Kidney (tissue), 14 donors: ENCODE data around the gene SIPA1. TPM values are rescaled to one million over a fixed set of nuclear protein-coding genes. Genes with fewer than 3 reads are reported as not detected.
A peak's percentile ranks its signal among the peaks of the same experiment; 100 is the strongest.

ENCODE experiments used
- DNase-seq, 5 donors: peaks; one replicate each; pipeline ENCODE4 v3.0.0-alpha.2; 2013 to 2020
- FAIRE-seq: peaks from 2 replicates; lab custom pipeline; 2012; peaks lifted over from hg19 to GRCh38; lab: Jason Lieb, UNC
- H3K27ac ChIP-seq, 2 donors: one replicate each; pipeline ENCODE4 v1.7.0; 2013; ENCODE audit warnings: low read depth in 2 of 2, low read length in 2 of 2, inconsistent platforms in 1 of 2
- H3K27me3 ChIP-seq: one replicate; pipeline ENCODE4 v1.7.1; 2013; ENCODE audit warnings: low read length, inconsistent platforms; ENCODE audit not compliant: control insufficient read depth, insufficient read depth
- H3K36me3 ChIP-seq, 3 donors: one replicate each; pipeline versions ENCODE4 v1.7.0 to v1.7.1; 2013; ENCODE audit warnings: low read length in 3 of 3, control low read depth in 1 of 3, inconsistent platforms in 1 of 3; ENCODE audit not compliant: insufficient read depth in 3 of 3, control insufficient read depth in 2 of 3
- H3K4me1 ChIP-seq, 3 donors: one replicate each; pipeline versions ENCODE4 v1.7.0 to v1.7.1; 2013; ENCODE audit warnings: low read length in 3 of 3, inconsistent platforms in 1 of 3, low read depth in 1 of 3; ENCODE audit not compliant: control insufficient read depth in 2 of 3, insufficient read depth in 2 of 3
- H3K4me3 ChIP-seq, 3 donors: one replicate each; pipeline versions ENCODE4 v1.7.0 to v1.8.1; 2013; ENCODE audit warnings: low read length in 3 of 3, control low read depth in 1 of 3, inconsistent platforms in 1 of 3
- H3K9ac ChIP-seq, 3 donors: one replicate each; pipeline versions ENCODE4 v1.7.0 to v1.7.1; 2013; ENCODE audit warnings: low read length in 3 of 3, control low read depth in 1 of 3, inconsistent platforms in 1 of 3
- H3K9me3 ChIP-seq, 3 donors: one replicate each; pipeline versions ENCODE4 v1.7.0 to v1.7.1; 2013; ENCODE audit warnings: low read length in 3 of 3, control low read depth in 1 of 3, inconsistent platforms in 1 of 3; ENCODE audit not compliant: control insufficient read depth in 2 of 3, insufficient read depth in 1 of 3
- CTCF ChIP-seq: IDR thresholded peaks from 3 replicates; pipeline ENCODE4 v1.5.1; 2012; ENCODE audit warnings: mild to moderate bottlenecking, moderate library complexity, borderline replicate concordance; ENCODE audit not compliant: insufficient read depth; ENCODE audit errors: extremely low read depth
- intact Hi-C: fragments of 100-400 bp; cut with DNase I; formaldehyde crosslinking; loops from one replicate; pipeline ENCODE4 v1.11.1; 2022
- polyA plus RNA-seq: library from polyadenylated mRNA; stranded (reverse); fragments of 350-450 nt; fragmentation: Illumina TruSeq; extraction: RNeasy Lipid Tissue Mini Kit (QIAGEN cat#74804); gene quantifications from one replicate; pipeline ENCODE4 v1.2.3, GENCODE V29; 2014; ENCODE audit warnings: low read depth, low replicate concordance; ENCODE audit not compliant: insufficient read depth
- total RNA-seq: library from RNA; stranded (reverse); fragmentation: NEBNext Ultra II Directional; extraction: Animal tissue kit (Norgen Biotek cat#: 25700); gene quantifications from one replicate; pipeline ENCODE4 v1.2.1, GENCODE V29; 2021
- donor health status: control.
- donor health status: control.
- donor health status: control.
- donor health status: control.
- donor health status: control.
- donor health status: DM: yes; HTN: yes; CAD: no.
- donor health status: Normal renal cell carcinoma (clear cell type).

Gene SIPA1
- total and polyA plus RNA-seq, 2 donors from 2014 or later: 46.4 to 71.0 TPM

DNA sequence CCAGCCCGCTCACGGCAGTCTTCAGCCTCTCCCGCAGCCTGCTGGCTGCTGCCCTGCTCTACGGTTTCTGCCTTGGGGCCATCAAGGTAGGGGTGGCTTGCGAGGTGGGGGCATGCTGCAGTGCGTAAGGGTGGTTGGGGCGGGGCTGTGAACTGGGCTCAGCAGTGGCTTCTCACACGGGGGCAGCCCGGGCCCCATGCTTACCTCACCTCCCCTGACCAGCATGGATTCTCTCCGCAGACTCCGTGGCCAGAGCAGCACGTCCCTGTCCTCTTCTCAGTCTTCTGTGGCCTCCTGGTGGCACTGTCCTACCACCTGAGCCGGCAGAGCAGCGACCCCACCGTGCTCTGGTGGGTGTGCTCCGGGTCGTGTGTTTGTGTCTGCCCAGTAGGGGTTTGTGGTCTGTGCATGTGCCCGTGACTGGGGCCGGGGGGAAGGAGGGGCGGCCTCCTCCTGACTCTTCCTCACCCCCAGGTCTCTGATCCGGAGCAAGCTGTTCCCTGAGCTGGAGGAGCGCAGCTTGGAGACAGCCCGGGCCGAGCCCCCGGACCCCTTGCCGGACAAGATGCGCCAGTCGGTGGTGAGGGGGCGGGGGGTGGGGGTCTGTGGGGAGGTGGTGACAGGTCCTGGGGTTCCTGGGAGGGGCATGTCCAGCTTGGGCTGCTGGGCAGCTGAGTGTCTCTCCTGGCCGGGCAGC, 12.8 kb upstream of the SIPA1 start:
- H3K9me3 ChIP-seq: no peaks in the 10 kb centered on the region
- FAIRE-seq (no peak), DNase-seq (peak in 1 of 5 donors; percentile 40)
- intact Hi-C loops: no loop called here
- peaks cover 2 to 28% (median 22%) of the 10 kb centered on the region in 3 donors for H3K36me3 ChIP-seq
- TF ChIP-seq CTCF: no peak
- H3K4me1 ChIP-seq: no peaks in the 10 kb centered on the region
- no peak overlapping the region for H3K9ac ChIP-seq
- no peak overlapping the region for H3K27ac ChIP-seq
- H3K4me3 ChIP-seq: no peak overlapping the region
- H3K27me3 ChIP-seq: no peaks in the 10 kb centered on the region

DNA sequence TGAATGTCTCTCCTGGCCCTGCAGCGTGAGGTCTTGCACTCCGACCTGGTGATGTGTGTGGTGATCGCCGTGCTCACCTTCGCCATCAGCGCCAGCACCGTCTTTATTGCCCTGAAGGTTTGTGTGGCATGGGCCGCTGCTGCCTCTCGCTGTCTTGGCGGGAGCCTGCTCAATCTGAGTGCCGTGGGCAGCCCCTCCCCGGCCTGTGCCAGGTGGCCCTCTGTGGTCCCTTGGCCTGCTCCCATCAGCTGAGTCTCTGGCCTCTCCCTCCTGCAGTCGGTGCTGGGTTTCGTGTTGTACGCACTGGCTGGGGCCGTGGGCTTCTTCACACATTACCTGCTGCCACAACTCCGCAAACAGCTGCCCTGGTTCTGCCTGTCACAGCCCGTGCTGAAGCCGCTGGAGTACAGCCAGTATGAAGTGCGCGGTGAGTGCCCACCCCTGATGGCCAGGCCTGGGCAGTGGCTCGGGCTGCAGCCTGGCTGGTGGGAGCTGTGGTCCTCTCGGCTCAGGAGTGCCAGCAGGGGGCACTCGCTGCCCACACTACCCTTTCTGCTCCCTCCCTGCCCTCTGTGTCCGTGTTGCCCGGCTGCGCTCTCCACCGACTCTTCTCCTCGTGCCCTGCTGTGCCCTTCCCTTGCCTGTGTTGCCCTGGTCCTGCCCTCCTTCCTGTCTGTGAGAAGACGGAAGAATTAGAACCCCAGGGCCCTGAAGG, 12.1 kb upstream of the SIPA1 start:
- Histone ChIP-seq H3K36me3 (peaks cover 2 to 33% (median 29%) of the 10 kb centered on the region in 3 donors), H3K9ac (no peak overlapping the region), H3K9me3 (no peaks in the 10 kb centered on the region), H3K27me3 (no peaks in the 10 kb centered on the region), H3K4me1 (no peaks in the 10 kb centered on the region), H3K27ac (no peak overlapping the region), H3K4me3 (no peak overlapping the region)
- peak; percentile 54 for TF ChIP-seq CTCF
- intact Hi-C loops: no loop called here
- FAIRE-seq (no peak), DNase-seq (peak; percentile 41 to 84 (median 57))

- Histone ChIP-seq H3K4me3 (no peak overlapping the region), H3K4me1 (no peaks in the 10 kb centered on the region), H3K27me3 (no peaks in the 10 kb centered on the region), H3K9ac (no peak overlapping the region), H3K27ac (no peak overlapping the region), H3K9me3 (no peaks in the 10 kb centered on the region), H3K36me3 (peaks cover 2 to 36% (median 31%) of the 10 kb centered on the region in 3 donors)
- TF ChIP-seq CTCF: no peak
- intact Hi-C loops: no loop called here
- no peak for FAIRE-seq
- DNase-seq: no peak
These were observed 10.7 kb upstream of the SIPA1 start for GRCh38 chr11:65627202-65627601.
